NT2/D1 (cell line): ENCODE results near the gene SLIT3.

Experiments
- SUZ12 ChIP-seq: IDR thresholded peaks from 2 replicates; pipeline ENCODE4 v1.6.1; 2011; ENCODE audit not compliant: insufficient read length, insufficient read depth; ENCODE audit errors: extremely low read depth
- YY1 ChIP-seq: IDR thresholded peaks from 2 replicates; pipeline ENCODE4 v1.6.1; 2011; ENCODE audit not compliant: insufficient read length, insufficient read depth

GRCh38 chr5:168818558-168818957 is 482.4 kb downstream of the SLIT3 start:
- no peak for TF ChIP-seq SUZ12
- no peak for TF ChIP-seq YY1
